Gastroesophageal sphincter (tissue), 4 donors: ENCODE measurements around the gene SAP30L. TPM values are rescaled to one million over a fixed set of nuclear protein-coding genes. Genes with fewer than 3 reads are reported as not detected.

Source experiments
- ATAC-seq: fragments of 150-250 bp; one replicate; pipeline ENCODE4 v1.9.1; 2016; ENCODE audit warnings: mild to moderate bottlenecking, moderate library complexity
- H3K27ac ChIP-seq, 4 donors: fragments of 200-600 bp; sonication (generic) in 3 of 4; 1 replicate in 3 of 4; 2 replicates in 1 of 4; pipeline ENCODE4 v1.5.1; 2016 to 2019
- H3K27me3 ChIP-seq: fragments of 200-600 bp; sonication (generic); one replicate; pipeline ENCODE4 v1.5.1; 2019
- H3K36me3 ChIP-seq, 2 donors: fragments of 200-600 bp; sonication (generic); one replicate each; pipeline ENCODE4 v1.5.1; 2019; ENCODE audit warnings: control low read depth in 1 of 2
- H3K4me1 ChIP-seq, 3 donors: fragments of 200-600 bp; sonication (generic); 1 replicate in 2 of 3; 2 replicates in 1 of 3; pipeline ENCODE4 v1.5.1; 2016 to 2019; ENCODE audit warnings: control low read depth in 2 of 3
- H3K4me3 ChIP-seq, 2 donors: fragments of 200-600 bp; sonication (generic); one replicate each; pipeline ENCODE4 v1.5.1; 2019; ENCODE audit warnings: mild to moderate bottlenecking in 1 of 2, moderate library complexity in 1 of 2
- H3K9me3 ChIP-seq, 3 donors: fragments of 200-600 bp; sonication (generic); one replicate each; pipeline ENCODE4 v1.5.1; 2017 to 2019; ENCODE audit warnings: control low read depth in 2 of 3
- CTCF ChIP-seq, 4 experiments: fragments of 200-600 bp in 2 of 4; fragments of 450-650 bp in 2 of 4; sonication (generic) in 1 of 4; IDR thresholded peaks; one replicate each; pipeline ENCODE4 v1.5.1; 2017 to 2019; ENCODE audit warnings: antibody characterized with exemption in 4 of 4, mild to moderate bottlenecking in 2 of 4, moderate library complexity in 2 of 4
- EP300 ChIP-seq: sonication (generic); formaldehyde crosslinking; IDR thresholded peaks from one replicate; pipeline ENCODE4 v1.6.1; 2017; ENCODE audit warnings: antibody characterized with exemption, mild to moderate bottlenecking
- POLR2A ChIP-seq, 2 donors: fragments of 450-650 bp; IDR thresholded peaks; one replicate each; pipeline ENCODE4 v1.6.1; 2017; ENCODE audit warnings: antibody characterized with exemption in 2 of 2, mild to moderate bottlenecking in 2 of 2, moderate library complexity in 1 of 2
- POLR2AphosphoS5 ChIP-seq: sonication (generic); formaldehyde crosslinking; IDR thresholded peaks from one replicate; pipeline ENCODE4 v1.6.1; 2017; ENCODE audit warnings: antibody characterized with exemption
- WGBS, 2 donors: methylation state at CpG; one replicate each; pipeline ENCODE4 v1.1.5; 2018; ENCODE audit warnings: low coverage in 1 of 2; 5-methylcytosine and 5-hydroxymethylcytosine counted together
- total RNA-seq, 4 donors: library from RNA; depleted of rRNA; stranded (reverse); fragments of >200 nt; gene quantifications; one replicate each; pipeline ENCODE4 v1.1.0, GENCODE V29; 2016

The SAP30L gene
- total RNA-seq, 4 donors from 2014 or later: 37.4 to 88.3 (median 68.8) TPM

GRCh38 chr5:154406231-154406630, 39.6 kb upstream of the SAP30L start:
- 77 to 92% methylated on average over 2 to 7 of the region's 8 CpGs for WGBS, 2 donors
- no peak for TF ChIP-seq CTCF (IDR thresholded peaks at IDR 0.05)
- TF ChIP-seq EP300: no peak
- TF ChIP-seq POLR2A (IDR thresholded peaks at IDR 0.05): no peak
- TF ChIP-seq POLR2AphosphoS5: no peak
- Histone ChIP-seq H3K9me3 (no peaks in the 10 kb centered on the region), H3K4me3 (no peak overlapping the region), H3K27ac (no peak overlapping the region), H3K27me3 (no peaks in the 10 kb centered on the region), H3K36me3 (peaks cover 0 to 24% of the 10 kb centered on the region in 2 donors), H3K4me1 (peaks cover 0 to 10% (median 6%) of the 10 kb centered on the region in 3 donors)
- no peak for ATAC-seq

GRCh38 chr5:154406826-154407225, 39.0 kb upstream of the SAP30L start:
- ATAC-seq: no peak
- Histone ChIP-seq H3K4me3 (no peak overlapping the region), H3K4me1 (peaks cover 0 to 10% (median 6%) of the 10 kb centered on the region in 3 donors), H3K27me3 (no peaks in the 10 kb centered on the region), H3K9me3 (no peaks in the 10 kb centered on the region), H3K36me3 (peaks cover 0 to 30% of the 10 kb centered on the region in 2 donors), H3K27ac (no peak overlapping the region)
- TF ChIP-seq EP300 (no peak), CTCF (IDR thresholded peaks at IDR 0.05) (no peak), POLR2AphosphoS5 (no peak), POLR2A (IDR thresholded peaks at IDR 0.05) (no peak)
- WGBS, 2 donors: 89 to 90% methylated on average over 4 of the region's 4 CpGs

GRCh38 chr5:154408811-154409210, 37.0 kb upstream of the SAP30L start:
- Histone ChIP-seq H3K27ac (no peak overlapping the region), H3K27me3 (no peaks in the 10 kb centered on the region), H3K36me3 (peaks cover 0 to 48% of the 10 kb centered on the region in 2 donors), H3K4me3 (no peak overlapping the region), H3K9me3 (no peaks in the 10 kb centered on the region), H3K4me1 (peaks cover 0 to 10% (median 6%) of the 10 kb centered on the region in 3 donors)
- TF ChIP-seq POLR2AphosphoS5 (no peak), POLR2A (IDR thresholded peaks at IDR 0.05) (no peak), EP300 (no peak), CTCF (IDR thresholded peaks at IDR 0.05) (no peak)
- ATAC-seq: no peak
- WGBS, 2 donors: 89 to 100% methylated on average over 3 of the region's 6 CpGs

GRCh38 chr5:154409230-154409840, 36.5 kb upstream of the SAP30L start:
- Histone ChIP-seq H3K9me3 (no peaks in the 10 kb centered on the region), H3K27ac (no peak overlapping the region), H3K4me1 (peaks cover 0 to 10% (median 6%) of the 10 kb centered on the region in 3 donors), H3K4me3 (no peak overlapping the region), H3K36me3 (peaks cover 0 to 48% of the 10 kb centered on the region in 2 donors), H3K27me3 (no peaks in the 10 kb centered on the region)
- TF ChIP-seq POLR2A (IDR thresholded peaks at IDR 0.05) (no peak), POLR2AphosphoS5 (no peak), EP300 (no peak), CTCF (IDR thresholded peaks at IDR 0.05) (no peak)
- no peak for ATAC-seq
- WGBS, 2 donors: 88 to 100% methylated on average over 2 to 15 of the region's 15 CpGs

GRCh38 chr5:154410008-154410407, 35.8 kb upstream of the SAP30L start:
- Histone ChIP-seq H3K9me3 (no peaks in the 10 kb centered on the region), H3K36me3 (peaks cover 0 to 53% of the 10 kb centered on the region in 2 donors), H3K27ac (no peak overlapping the region), H3K4me1 (peaks cover 0 to 6% (median 4%) of the 10 kb centered on the region in 3 donors), H3K27me3 (no peaks in the 10 kb centered on the region), H3K4me3 (no peak overlapping the region)
- no peak for ATAC-seq
- TF ChIP-seq POLR2A (IDR thresholded peaks at IDR 0.05): no peak
